GM18861 (cell line): ENCODE measurements around the gene JAG1.

Experiments
- ATAC-seq: cut with Tn5 transposase; IDR thresholded peaks from one replicate; pipeline ENCODE4 v1.9.1; 2021; ENCODE audit not compliant: unreplicated experiment

Gene JAG1

DNA sequence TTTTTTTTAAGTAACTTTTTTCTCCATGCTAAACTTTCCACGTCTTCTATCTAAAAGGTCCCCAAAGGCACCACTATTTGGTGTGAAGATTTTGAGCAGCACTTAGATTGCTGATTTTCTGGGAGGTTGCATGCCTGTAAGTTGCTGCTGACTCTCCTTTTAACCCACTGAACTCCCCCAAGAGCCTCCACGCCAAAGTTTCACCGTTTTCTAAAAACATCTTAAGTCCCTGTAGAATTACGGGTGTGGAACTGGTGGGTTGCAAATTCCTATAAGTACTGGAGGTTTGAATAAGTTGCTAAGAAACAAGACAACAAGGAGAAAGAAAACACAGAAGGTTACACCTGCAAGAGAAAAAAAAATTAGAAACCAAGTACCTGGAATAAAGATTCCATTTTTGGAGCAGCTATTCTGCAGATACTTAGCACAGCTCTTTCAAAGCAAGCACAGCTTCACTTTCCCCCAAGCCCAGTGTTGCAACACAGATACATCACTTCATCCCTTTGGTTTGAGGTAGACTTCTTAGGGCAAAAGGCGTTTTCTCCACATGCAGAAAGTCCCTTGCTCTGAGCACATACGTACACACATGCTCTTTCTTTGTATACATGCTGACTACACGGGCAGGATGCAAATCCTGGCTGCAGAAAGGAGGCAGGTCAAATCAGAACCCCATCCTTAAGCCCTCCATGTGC is 5.0 kb downstream of the JAG1 start:
- no peak for ATAC-seq

DNA sequence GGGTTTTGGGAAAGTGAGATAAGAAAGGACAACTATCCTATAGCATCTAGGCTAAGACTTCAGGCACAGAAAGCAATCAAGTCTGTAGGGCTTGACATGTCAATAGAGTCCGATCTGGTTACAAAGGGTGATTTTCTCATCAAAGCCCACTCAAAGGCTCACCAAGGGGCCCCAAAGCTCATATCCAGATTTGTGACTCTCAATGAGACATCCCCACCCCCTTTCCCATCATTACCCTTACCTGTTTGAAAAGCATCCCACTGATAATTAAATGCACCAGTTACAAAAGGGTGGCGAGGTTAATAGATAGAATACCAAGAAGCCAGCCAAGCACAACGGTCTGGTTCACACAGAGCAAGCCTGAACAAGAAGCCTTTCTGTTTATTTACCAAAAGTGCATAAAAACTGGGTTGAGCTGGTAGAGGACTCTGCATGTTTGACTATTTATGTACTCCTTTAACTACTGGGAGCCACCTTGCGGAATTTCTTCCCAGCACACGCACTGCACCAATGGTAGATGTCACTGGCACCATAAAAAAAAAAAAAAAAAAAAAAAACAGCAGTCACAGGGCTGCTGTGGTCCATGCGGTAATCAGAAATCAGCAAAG is 6.1 kb downstream of the JAG1 start:
- ATAC-seq: no peak

DNA sequence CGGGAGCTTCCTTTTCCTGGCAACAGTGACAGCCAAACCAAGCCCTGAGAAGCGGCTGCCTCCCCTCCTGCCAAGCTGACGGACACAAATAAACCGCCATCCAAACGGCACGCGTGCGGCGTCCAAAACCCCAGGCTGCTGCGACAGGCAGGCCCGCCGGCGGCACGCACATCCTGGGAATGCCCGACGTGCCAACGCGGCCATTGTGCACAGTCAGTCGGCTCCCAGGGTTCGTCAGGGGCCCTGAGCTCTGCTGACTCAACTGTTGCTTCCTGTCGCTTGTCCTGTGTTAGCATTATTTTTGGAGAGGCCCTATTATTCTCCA is 6.8 kb downstream of the JAG1 start:
- ATAC-seq: no peak

DNA sequence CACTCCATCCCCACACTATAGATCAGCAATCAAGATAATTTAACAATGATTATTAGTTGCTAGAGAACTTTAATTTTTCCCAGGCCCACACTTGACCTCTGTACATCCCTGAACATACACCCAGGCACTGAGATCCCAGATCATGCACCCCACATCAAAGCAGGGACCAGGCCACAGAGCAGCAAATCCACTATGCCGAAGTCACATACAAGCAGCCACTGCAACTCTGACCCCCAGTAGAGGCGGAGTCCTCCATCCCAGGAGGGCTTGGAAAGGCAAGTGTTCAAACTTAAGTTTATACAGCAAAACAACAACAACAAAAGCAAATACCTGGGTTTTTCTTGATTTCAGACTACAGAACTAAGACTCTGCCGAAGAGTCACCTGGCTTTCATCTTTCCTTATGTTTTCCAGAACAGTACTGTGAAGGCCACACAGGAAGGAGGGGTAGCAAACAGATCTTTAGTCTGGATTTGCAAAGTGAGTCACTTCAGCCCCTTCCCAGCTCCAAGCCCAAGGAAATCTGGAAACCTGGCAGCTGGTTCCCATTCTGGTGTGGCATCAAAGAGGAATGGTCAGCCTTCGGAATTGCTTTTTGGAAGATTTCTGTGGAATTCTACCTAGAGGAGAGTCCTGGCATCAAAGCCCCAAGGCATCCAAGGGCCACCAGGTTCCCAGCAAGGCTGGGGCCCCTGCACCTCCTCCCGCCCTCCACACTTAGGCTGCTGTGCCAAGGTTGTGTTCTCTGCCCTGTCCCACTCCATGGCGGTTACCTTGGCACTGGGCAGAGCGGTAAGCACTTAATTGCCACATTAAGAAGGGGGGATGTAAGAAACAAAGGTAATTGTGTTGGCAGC is 7.3 kb downstream of the JAG1 start:
- no peak for ATAC-seq

DNA sequence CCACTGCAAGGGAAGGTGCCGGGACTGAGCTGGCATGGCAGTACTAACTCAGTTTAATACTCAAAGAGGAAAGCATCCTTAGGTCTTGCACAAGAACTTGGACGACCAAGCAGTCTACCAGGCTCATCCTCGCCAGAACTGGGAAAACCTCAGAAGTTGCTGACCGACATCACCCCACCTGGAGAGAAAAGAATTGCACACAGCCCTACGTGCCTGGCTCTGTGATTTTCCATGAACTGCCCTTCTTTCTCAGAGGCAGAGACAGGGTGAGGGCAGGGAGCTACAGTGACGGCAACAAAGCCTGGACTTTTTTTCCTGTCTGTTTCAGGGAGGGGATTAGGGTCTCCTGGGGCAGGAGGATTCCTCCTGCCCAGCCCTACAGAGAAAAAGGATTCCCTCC is 8.0 kb downstream of the JAG1 start:
- no peak for ATAC-seq

DNA sequence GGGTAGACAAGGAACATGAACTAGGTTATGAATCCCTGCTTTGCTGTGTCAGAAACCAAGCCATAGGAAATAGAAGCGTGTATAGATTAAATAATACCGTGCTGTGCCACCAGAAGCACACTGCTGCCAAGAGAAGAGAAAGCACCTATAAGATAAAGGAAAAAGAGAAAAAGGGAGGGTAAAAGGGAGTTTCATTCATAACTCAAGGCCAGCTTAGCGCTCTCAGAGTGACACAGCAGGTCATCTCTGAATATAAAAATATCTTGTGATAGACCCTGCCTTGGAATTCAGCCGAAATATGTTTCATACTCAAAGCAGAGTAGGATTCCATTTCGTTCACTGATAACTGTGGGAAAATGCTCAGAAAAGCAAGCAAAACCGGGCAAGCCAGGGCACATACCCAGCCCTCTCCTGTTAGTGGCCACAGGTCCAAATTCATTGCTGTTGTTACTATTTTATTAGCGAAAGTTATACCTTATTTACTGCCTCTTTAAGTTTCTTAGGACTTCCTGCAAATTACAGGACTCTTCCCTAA is 8.7 kb downstream of the JAG1 start:
- ATAC-seq: no peak

DNA sequence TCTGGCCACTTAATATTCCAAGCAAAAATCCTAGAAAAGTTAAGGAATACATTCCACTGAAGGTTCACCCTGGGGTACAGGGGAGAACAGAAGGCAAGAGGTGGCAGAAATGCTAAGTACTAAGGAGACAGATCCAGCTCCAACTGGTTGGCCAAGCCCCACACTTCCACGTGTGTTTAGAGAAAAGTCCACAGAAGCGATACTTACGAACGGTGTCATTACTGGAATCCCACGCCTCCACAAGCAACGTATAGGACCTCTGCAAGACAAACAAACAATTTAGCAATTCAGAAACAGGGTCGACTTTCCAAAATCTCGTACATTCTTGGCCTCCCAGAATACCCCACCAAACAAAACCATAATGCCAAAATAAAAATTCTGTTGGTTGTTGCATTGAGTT is 10.0 kb downstream of the JAG1 start:
- no peak for ATAC-seq

DNA sequence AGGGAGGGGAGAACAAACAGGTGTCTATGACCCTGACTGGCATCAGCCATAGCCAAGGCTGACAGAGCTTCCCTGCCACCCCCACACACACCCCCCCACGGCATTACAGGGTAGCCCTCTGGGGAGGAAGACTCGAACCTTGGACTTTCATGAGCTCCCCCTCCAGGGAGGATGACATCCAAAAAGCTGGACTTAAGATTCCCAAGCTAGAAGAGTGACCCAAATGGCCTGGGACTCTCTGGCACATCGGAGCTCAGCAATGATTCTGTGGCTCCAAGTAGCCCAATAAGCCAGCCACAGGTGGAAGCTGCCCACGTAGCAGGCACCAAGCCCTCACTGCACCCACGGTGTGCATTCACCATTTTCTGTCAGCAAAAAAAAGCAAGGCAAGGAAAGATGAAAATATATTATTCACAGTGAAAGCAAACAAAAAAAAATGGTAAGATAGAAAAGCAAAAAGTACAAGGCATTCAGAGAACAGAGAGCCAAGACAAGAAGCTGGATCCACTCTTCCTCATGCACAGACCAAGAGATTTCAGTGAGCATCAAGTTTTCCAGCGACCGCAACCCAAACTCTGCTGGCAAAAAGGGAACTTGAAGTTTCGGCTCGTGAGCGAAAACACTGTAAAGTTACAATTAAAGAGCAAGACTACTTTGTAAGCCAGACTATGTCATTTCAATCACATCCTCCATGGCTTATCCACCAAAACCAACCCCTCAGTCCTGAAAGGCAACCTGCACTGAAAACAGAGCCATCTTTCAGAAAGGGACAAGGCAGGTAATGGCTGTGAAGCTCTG is 10.9 kb downstream of the JAG1 start:
- ATAC-seq: no peak

DNA sequence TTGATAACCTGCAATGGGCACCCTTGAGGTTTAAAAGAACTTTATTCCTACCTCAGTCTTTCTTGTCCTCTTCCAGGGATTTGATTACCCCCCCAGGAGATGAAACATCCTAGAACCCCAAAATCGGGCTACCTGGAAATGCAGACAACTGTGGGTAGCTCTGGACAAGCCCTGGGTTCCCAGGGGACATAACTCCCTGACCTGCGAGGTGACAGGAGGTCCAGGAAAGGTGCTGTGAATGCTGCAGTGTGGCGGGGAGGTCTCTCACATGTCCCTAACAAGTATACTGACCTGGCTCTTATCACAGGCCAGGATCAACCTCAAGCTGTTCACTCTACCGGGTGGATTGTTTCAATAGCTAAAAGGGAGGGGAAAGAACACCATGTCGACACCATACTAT is 11.6 kb downstream of the JAG1 start:
- no peak for ATAC-seq

DNA sequence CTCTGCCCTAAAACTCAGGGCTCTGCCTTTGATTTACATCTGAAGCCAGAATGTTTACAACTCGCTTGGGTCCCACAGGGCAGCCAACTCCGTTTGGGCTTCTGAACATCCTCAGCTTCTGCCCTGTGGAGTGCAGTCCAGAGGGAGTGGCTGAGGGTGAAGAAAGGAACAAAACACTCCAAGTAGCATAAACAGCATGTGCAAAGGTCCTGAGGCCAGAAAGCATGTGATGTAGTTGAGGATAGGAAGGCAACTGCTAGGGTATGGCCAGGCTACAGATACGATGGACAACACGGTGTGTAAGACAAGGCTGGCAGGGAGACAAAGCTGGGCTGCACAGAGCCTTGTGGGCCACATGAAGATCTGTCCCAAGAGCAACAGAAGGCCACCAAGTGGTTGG is 12.5 kb downstream of the JAG1 start:
- no peak for ATAC-seq

DNA sequence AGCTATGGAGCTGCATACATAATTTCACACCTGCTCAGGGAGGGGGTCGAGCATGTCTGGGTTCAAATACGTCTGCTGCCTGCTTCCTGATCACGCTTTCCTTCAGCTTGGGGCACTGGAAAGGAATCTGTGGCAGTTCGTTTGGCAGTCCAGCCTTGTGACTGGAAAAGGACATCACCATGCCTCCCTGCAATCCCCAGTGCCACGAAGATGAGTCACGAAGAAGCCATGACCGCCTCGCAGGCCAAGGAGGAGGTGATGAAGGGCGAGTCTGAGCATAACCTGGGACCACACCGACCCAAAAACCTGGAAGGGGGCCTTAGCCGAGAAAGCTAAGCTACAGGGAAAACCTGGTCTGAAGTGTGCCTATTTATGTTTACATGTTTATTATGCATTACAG is 13.1 kb downstream of the JAG1 start:
- no peak for ATAC-seq

DNA sequence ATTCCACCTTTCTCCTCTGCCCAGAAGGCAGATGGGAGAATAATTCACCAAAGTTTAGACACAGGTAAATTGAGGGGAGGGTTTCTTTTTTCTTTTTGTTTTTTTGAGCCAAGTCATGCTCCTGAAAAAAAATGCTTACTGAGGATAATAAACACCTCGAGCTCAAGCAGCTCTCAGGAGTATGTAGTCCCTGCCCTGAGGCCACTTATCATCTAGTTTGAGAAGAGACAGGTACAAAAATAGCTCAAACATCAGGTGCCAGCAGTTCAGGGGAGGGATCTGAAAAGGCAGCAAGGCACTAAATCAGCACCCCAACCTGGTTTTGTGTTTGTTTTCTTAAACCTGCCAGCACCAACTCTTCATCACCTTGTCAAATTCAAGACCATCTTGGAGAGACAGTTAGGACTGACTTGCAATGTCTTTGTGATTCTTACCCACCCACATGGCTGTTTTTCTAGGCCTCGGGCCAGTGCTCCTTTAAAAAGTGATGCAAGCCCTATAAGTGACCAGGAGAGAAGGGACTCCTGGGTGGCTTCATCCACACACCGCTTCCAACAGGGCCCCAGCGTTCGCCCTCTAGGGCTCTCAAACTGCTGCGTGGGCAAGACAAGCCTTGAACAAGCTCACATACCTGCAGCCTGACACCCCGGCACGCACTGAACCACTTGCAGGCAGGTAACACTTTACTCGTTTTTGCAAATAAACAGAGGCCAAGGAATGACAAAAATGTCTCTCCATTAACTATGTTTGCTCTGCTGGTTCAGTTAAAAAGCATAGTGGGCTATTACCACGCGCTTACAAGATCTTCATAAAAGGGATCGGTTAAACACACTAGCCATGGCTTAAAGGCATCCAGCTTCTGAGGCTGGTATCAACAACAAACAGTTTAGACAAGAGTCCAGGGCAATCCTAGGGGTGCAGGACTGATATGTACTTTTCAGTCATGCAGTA is 13.9 kb downstream of the JAG1 start:
- no peak for ATAC-seq

DNA sequence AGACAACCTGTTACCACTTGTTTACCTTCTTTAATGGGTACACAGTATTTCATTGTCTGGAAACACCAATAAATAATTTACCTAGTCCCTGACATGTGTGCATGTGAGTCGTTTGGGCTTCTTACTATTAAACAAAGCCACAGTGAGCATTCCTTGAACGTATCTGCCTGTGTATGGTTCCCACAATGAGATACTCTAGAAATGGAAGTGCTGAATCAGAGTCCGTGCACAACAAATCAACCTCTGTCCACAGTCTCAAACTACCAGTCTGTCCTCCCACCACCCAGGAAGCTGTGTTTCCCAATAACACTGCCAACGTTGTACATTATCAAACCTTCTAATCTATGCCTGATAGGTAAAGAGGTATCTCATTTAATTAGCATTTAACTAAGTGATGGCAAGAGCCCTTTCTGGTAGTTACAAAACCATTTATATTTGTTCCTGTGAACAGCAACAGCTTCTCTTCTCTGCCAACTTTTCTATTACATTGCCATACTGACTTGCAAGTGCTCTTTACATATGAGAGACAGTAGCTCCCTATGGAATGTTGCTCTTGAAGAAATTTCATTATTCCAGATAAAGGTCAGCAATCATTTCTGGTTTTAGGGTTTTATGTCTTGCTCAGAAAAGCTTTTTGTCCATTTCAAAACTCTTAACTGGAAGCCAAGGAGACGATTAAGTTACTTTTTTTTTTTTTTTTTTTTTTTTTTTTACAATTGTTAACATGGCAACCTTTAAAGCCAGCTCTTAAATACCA is 14.7 kb downstream of the JAG1 start:
- no peak for ATAC-seq

DNA sequence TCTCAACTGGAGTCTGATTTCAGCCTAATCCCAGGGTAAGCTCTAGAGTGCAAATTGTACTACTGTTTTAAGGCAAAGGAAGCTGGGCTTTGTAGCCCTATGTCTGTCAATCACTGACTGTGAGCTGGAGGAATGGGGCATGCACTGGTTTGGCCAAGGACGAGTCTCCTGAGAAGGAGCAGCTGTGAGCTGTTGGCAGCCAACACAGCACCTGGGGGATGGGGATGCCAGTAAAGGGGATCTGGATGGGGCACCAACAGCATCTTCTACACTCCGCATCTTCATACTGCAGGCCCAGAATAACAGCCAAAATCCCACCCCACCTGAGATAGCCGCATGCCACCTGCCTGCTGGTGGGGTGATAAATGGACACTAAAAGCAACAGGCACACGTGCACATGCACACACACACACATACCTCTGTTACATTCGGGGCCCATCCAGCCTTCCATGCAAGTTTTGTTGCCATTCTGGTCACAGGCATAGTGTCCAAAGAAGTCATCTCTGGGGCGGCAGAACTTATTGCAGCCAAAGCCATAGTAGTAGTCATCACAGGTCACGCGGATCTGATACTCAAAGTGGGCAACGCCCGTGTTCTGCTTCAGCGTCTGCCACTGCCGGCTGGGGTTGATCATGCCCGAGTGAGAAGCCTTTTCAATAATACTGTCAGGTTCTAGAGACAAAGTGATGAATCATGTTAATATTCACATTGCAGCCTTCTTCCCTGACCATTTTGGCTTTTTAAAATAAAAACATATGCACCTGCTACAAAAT is 15.6 kb downstream of the JAG1 start:
- no peak for ATAC-seq

DNA sequence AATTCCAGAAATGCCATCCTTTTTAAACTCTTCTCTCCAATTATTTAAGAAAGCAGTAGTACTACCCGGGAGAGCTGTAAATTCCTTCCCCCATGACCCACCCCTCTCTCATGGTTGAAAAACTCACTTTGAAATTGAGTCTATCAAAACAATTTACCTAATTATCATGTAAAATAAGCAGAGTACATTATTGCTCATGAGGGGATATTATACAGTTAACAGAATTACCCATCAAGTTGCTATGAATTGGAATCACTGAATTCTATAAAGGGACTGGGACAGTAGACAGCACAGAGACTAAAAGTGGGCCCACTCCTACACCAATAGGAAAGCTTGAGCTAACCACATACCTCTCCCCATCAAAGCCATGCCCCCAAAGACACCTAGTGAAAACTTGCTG is 16.3 kb downstream of the JAG1 start:
- ATAC-seq: no peak

DNA sequence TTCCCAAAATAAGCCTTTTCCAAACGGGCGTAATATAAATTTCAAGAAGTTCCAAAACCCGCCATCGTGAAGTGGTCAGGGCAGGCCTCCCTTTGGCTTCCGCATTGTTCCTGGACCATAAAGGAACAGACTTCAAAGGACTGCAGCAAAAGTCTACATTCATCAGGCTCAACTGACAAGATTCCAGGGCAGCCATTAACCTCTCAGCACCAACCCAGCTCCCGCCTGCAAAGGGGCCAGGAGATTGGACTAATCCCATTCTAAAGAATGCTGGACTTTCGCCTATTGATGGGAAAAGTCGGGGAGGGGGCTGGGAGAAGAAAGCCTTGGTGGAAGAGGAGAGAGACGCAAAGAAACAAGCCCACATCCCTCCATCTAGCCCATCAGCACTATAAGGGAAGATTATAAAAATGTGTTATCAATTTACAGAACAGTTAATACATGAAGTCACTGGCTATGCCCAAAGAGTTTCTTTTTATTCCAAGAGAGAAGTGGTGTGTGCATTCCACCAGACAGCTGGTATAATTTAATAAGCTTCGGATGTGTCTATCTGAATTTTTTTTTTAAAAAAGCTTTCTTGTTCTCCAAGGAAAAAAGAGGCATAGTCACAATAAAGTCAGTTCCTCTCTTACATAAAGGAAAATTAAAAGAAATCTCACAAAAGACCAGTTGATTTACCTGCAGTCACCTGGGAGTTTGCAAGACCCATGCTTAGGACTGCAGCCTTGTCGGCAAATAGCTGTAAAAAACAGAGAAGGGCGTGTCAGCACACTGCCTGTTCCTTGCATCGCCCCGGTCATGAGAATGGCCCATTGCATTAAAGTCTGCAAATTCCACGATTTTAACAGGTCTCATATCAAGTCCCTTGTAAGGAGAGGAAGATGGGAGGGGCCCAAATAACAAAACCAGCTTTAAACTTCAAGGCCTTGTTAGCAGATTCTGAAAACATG is 17.8 kb downstream of the JAG1 start:
- ATAC-seq: no peak

DNA sequence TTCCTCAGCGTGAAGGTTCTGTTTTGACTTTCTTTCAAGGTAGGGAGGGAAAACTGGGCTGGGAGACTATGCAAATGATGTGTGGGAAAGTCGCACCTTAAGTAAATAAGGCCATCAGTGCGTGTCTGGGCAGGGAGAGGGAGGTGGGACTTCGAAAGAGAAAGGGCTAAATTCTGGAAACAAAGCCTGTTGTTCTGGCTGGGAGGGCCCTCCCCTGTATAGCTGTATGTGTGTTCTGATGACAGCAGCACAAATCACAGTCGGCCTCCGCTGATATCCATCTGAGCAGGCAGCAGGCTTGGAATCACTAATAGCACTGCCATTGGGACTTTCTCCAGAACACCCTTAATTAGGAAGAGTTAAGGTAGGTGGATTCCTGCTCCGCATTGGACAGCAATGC is 19.2 kb downstream of the JAG1 start:
- ATAC-seq: peak; percentile 56

DNA sequence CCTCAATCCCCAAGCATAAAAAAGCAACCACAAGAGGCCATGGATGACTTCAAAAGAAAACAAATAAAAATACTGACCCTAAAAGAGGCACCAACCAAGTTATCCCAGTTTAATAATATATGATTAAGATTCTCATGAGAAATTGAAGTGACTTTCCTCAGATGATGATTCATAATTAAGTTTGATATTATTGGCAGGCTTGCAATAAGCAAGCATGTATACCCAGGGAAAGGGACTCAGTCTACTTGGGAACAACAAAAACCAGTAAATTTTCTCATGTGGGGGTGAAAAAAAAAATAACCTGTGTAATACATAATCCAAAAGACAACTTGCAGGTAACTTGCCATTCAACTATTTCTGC is 19.6 kb downstream of the JAG1 start:
- ATAC-seq: no peak
